A673 (cell line): ENCODE data around the gene PCDHA4. TPM values are rescaled to one million over a fixed set of nuclear protein-coding genes. Genes with fewer than 3 reads are reported as not detected.
A peak's percentile ranks its signal among the peaks of the same experiment; 100 is the strongest.
"Not testable (repeated sequence)": the region's sequence is repeated elsewhere in the genome, so short reads cannot be mapped to it uniquely, and the experiment has no call there.

Source experiments
- BruUV-seq: library from RNA; stranded (reverse); fragments of 400-500 nt; replicated peaks from 2 replicates; lab custom pipeline; 2021; lab: Mats Ljungman, UMichigan
- CTCF ChIA-PET: fragments of 300-600 bp; sonication (Branson Sonifier 250); formaldehyde crosslinking; loops from one replicate; lab custom pipeline; 2022; ENCODE audit warnings: antibody characterized with exemption; lab: Charles Lee
- POLR2A ChIA-PET: fragments of 300-600 bp; sonication (Branson Sonifier 250); formaldehyde crosslinking; loops from one replicate; lab custom pipeline; 2022; ENCODE audit warnings: antibody characterized with exemption; ENCODE audit not compliant: low non-redundant PET; lab: Charles Lee
- DNase-seq: peaks from one replicate; pipeline ENCODE4 v3.0.0-alpha.2; 2015; ENCODE audit warnings: low spot score
- H3K27ac ChIP-seq: fragments of 200-600 bp; sonication (generic); 2 replicates; pipeline ENCODE4 v1.5.1; 2016; ENCODE audit warnings: mixed run types, low read depth, mild to moderate bottlenecking, mixed read lengths, antibody characterized with exemption, low read length; ENCODE audit not compliant: poor library complexity, severe bottlenecking
- H3K27me3 ChIP-seq: fragments of 200-600 bp; sonication (generic); replicated peaks from 2 replicates; pipeline ENCODE4 v1.6.1; 2017; ENCODE audit warnings: mixed run types, low read depth, mild to moderate bottlenecking, mixed read lengths, antibody characterized with exemption, low read length; ENCODE audit not compliant: insufficient read depth, poor library complexity
- H3K36me3 ChIP-seq: fragments of 200-600 bp; sonication (generic); 2 replicates; pipeline ENCODE4 v1.6.1; 2016; ENCODE audit warnings: mixed run types, mild to moderate bottlenecking, mixed read lengths, antibody characterized with exemption, low read length; ENCODE audit not compliant: insufficient read depth, poor library complexity, severe bottlenecking
- H3K4me1 ChIP-seq: fragments of 200-600 bp; sonication (generic); 2 replicates; pipeline ENCODE4 v1.6.1; 2017; ENCODE audit warnings: mixed run types, mild to moderate bottlenecking, mixed read lengths, antibody characterized with exemption, low read length; ENCODE audit not compliant: insufficient read depth, poor library complexity, severe bottlenecking
- H3K4me3 ChIP-seq: fragments of 200-600 bp; sonication (generic); 2 replicates; pipeline ENCODE4 v1.5.1; 2016; ENCODE audit warnings: low read depth, mixed run types, mild to moderate bottlenecking, mixed read lengths, low read length; ENCODE audit not compliant: poor library complexity, severe bottlenecking
- H3K9me3 ChIP-seq: fragments of 200-600 bp; sonication (generic); 2 replicates; pipeline ENCODE4 v1.6.1; 2016; ENCODE audit warnings: mixed run types, low read depth, mild to moderate bottlenecking, mixed read lengths, antibody characterized with exemption, low read length; ENCODE audit not compliant: poor library complexity, severe bottlenecking
- EZH2 ChIP-seq: fragments of 200-600 bp; sonication (generic); IDR thresholded peaks from 2 replicates; pipeline ENCODE4 v1.6.1; 2017; ENCODE audit warnings: borderline replicate concordance, low read depth, mild to moderate bottlenecking, mixed read lengths, antibody characterized with exemption, low read length; ENCODE audit not compliant: poor library complexity, severe bottlenecking
- intact Hi-C: fragments of 100-400 bp; cut with micrococcal nuclease; formaldehyde crosslinking; loops from one replicate; pipeline ENCODE4 v1.10.0; 2022; ENCODE audit not compliant: unreplicated experiment
- total RNA-seq: library from RNA; stranded (reverse); gene quantifications from 2 replicates; pipeline ENCODE4 v1.2.3, GENCODE V29; 2021
- TF ChIP-seq, protein P1 (sequence below): fragments of 300-800, 200-600 bp; sonication (generic); conservative IDR thresholded peaks from 2 replicates; pipeline ENCODE4 v1.5.1; 2017; ENCODE audit warnings: low read depth, mild to moderate bottlenecking, antibody characterized with exemption, low read length, moderate library complexity, mixed read lengths

Gene PCDHA4
- total RNA-seq, 1 experiment from 2014 or later = 0.58 TPM

DNA sequence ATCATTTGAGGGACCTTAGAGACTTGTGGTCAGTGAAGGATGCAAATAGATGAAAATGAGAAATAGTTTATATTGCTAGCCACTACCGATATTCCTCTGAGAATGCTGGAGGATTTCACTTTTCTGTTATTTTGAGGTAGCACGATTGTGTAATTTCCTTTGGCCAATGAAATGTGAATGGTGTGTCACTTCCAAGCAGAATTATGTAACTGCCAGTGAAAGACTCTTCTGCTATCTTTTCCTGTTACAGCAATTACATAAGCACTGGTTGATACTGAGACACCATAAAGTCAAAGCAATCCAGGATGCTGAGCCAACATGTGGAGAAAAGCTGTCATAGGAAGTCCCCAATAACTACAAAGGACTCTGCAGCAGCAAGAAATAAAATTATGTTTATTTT lies 15.8 kb upstream of the PCDHA4 start:
- DNase-seq = no peak
- peaks cover 8% of the 10 kb centered on the region for H3K27me3 ChIP-seq
- H3K4me3 ChIP-seq = no peak overlapping the region
- TF ChIP-seq EZH2 = no peak
- TF ChIP-seq, protein P1, sequence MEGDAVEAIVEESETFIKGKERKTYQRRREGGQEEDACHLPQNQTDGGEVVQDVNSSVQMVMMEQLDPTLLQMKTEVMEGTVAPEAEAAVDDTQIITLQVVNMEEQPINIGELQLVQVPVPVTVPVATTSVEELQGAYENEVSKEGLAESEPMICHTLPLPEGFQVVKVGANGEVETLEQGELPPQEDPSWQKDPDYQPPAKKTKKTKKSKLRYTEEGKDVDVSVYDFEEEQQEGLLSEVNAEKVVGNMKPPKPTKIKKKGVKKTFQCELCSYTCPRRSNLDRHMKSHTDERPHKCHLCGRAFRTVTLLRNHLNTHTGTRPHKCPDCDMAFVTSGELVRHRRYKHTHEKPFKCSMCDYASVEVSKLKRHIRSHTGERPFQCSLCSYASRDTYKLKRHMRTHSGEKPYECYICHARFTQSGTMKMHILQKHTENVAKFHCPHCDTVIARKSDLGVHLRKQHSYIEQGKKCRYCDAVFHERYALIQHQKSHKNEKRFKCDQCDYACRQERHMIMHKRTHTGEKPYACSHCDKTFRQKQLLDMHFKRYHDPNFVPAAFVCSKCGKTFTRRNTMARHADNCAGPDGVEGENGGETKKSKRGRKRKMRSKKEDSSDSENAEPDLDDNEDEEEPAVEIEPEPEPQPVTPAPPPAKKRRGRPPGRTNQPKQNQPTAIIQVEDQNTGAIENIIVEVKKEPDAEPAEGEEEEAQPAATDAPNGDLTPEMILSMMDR = no peak
- intact Hi-C loops = no loop called here
- no peaks in the 10 kb centered on the region for H3K36me3 ChIP-seq
- no peaks in the 10 kb centered on the region for H3K4me1 ChIP-seq
- no TSS peak for BruUV-seq
- POLR2A ChIA-PET = no interaction called here
- CTCF ChIA-PET = no interaction called here
- no peak overlapping the region for H3K27ac ChIP-seq
- peaks cover 33% of the 10 kb centered on the region for H3K9me3 ChIP-seq

DNA sequence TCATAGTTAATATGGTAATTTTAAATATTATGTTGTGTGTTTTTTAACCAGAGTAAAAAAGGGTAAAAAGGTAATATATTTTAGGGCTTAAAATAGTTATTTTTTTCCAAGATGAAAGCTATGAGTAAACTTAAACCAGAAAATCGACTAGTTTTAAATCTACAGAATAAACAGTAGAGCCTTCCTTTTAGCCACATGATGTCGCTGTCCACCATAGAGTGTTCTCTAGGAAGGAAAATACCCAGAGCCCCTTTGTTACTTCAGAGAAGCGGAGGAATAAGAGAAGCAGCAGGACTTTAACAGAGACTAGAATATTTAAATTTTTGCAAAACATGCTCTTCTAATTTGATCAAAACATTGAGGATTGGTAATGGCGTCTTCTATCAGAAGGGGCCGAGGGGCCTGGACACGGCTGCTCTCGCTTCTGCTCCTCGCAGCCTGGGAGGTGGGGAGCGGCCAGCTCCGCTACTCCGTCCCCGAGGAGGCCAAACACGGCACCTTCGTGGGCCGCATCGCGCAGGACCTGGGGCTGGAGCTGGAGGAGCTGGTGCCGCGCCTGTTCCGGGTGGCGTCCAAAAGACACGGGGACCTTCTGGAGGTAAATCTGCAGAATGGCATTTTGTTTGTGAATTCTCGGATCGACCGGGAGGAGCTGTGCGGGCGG lies 12.1 kb upstream of the PCDHA4 start, which contains the start of gene PCDHA2:
Gene PCDHA2 (plus strand): TSS at position 258 of the 664 bp plus-strand sequence.
- ChIA-PET POLR2A (no interaction called here), CTCF (interaction anchor here (0.6 to 1.1 kb wide), 2 partner anchors 9 to 238 kb away, joined by 3 read pairs; partner anchors contain the start of gene PCDHA1)
- intact Hi-C loops = no loop called here
- peaks cover 16% of the 10 kb centered on the region for H3K9me3 ChIP-seq
- BruUV-seq = no TSS peak
- H3K27me3 ChIP-seq = peaks cover 8% of the 10 kb centered on the region
- no peak within 1 kb of the TSS for H3K27ac ChIP-seq
- H3K4me1 ChIP-seq = no peaks in the 10 kb centered on the region
- TF ChIP-seq EZH2 = no peak
- TF ChIP-seq, protein P1 = 0 out of 2 replicates have a peak, but pooled peaks have one; percentile 24
- no peak within 1 kb of the TSS for H3K4me3 ChIP-seq
- DNase-seq = no peak
- no peaks in the 10 kb centered on the region for H3K36me3 ChIP-seq

DNA sequence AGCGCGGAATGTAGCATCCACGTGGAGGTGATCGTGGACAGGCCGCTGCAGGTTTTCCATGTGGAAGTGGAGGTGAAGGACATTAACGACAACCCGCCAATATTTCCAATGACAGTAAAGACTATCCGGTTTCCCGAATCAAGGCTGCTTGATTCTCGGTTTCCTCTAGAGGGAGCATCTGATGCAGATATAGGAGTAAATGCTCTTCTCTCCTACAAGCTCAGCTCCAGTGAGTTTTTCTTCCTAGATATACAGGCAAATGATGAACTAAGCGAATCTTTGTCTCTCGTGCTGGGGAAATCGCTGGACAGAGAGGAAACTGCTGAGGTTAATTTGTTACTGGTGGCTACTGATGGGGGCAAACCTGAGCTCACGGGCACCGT lies 11.6 kb upstream of the PCDHA4 start:
- ChIA-PET POLR2A (no interaction called here), CTCF (interaction anchor here (0.6 to 1.1 kb wide), 2 partner anchors 9 to 238 kb away, joined by 3 read pairs; partner anchors contain the start of gene PCDHA1)
- TF ChIP-seq, protein P1 = peak; percentile 39
- no peak for TF ChIP-seq EZH2
- peaks cover 15% of the 10 kb centered on the region for H3K9me3 ChIP-seq
- no peak overlapping the region for H3K4me3 ChIP-seq
- peak; percentile 27 for DNase-seq
- no peaks in the 10 kb centered on the region for H3K4me1 ChIP-seq
- H3K27ac ChIP-seq = no peak overlapping the region
- H3K36me3 ChIP-seq = no peaks in the 10 kb centered on the region
- BruUV-seq = no TSS peak
- peaks cover 3% of the 10 kb centered on the region for H3K27me3 ChIP-seq
- intact Hi-C loops = no loop called here

DNA sequence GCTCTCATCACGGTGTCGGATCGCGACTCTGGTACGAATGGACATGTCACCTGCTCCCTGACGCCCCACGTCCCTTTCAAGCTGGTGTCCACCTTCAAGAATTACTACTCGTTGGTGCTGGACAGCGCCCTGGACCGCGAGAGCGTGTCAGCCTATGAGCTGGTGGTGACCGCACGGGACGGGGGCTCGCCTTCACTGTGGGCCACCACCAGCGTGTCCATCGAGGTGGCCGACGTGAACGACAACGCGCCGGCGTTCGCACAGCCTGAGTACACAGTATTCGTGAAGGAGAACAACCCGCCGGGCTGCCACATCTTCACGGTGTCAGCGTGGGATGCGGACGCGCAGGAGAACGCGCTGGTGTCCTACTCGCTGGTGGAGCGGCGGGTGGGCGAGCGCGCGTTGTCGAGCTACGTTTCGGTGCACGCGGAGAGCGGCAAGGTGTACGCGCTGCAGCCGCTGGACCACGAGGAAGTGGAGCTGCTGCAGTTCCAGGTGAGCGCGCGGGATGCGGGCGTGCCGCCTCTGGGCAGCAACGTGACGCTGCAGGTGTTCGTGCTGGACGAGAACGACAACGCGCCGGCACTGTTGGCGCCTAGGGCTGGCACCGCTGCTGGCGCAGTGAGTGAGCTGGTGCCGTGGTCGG lies 10.7 kb upstream of the PCDHA4 start:
- CTCF ChIA-PET, H3K36me3 ChIP-seq, DNase-seq, POLR2A ChIA-PET, H3K4me1 ChIP-seq, H3K4me3 ChIP-seq, H3K27me3 ChIP-seq, H3K27ac ChIP-seq, BruUV-seq, intact Hi-C loops: not testable (repeated sequence)
- H3K9me3 ChIP-seq = peaks cover 15% of the 10 kb centered on the region
